ENCODE data around the gene CREB3L1. TPM values are rescaled to one million over a fixed set of nuclear protein-coding genes. Genes with fewer than 3 reads are reported as not detected.

Gene CREB3L1
- polyA plus RNA-seq, 1 experiment, result 24.2 TPM

DNA sequence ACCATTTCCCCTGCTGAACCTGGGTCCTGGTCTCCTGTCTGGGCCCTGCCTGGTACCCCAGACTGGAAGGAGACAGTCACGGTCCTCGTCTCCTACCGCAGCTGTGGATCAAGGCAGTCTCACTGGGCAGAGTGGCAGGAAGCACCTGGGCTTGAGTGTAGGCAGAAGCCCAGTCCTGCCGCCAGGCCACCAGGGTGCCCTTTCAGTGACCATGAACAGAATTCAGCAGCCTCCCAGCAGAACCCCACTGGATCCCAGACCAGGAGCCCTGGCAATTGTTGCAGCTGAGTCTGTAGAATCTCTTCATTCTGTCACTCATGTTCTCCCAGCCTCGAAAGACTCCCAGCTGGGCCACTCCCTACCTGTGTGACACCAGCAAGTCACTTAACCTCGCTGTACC, 25.5 kb upstream of the CREB3L1 start:
- ChIA-PET POLR2A (interaction anchor here (0.8 kb wide), 1 partner anchor 13 kb away, joined by 3 read pairs; no protein-coding TSS in a partner anchor), CTCF (no interaction called here)
- Histone ChIP-seq H3K4me3 (ENCODE audit: low read depth, low read length) (no peak overlapping the region), H3K27me3 (ENCODE audit: control insufficient read depth, insufficient read depth, low read length) (no peaks in the 10 kb centered on the region), H3K27ac (ENCODE audit: low read depth, low read length) (no peak overlapping the region), H3K9me3 (ENCODE audit: control insufficient read depth, insufficient read depth, low read length) (no peaks in the 10 kb centered on the region; the same call in 1 of the 2 replicates)
- TF ChIP-seq, protein P1, sequence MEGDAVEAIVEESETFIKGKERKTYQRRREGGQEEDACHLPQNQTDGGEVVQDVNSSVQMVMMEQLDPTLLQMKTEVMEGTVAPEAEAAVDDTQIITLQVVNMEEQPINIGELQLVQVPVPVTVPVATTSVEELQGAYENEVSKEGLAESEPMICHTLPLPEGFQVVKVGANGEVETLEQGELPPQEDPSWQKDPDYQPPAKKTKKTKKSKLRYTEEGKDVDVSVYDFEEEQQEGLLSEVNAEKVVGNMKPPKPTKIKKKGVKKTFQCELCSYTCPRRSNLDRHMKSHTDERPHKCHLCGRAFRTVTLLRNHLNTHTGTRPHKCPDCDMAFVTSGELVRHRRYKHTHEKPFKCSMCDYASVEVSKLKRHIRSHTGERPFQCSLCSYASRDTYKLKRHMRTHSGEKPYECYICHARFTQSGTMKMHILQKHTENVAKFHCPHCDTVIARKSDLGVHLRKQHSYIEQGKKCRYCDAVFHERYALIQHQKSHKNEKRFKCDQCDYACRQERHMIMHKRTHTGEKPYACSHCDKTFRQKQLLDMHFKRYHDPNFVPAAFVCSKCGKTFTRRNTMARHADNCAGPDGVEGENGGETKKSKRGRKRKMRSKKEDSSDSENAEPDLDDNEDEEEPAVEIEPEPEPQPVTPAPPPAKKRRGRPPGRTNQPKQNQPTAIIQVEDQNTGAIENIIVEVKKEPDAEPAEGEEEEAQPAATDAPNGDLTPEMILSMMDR (IDR thresholded peaks at IDR 0.05; ENCODE audit: low read depth, low read length), result no peak
- DNase-seq (ENCODE audit: low read depth, low spot score), result no peak

DNA sequence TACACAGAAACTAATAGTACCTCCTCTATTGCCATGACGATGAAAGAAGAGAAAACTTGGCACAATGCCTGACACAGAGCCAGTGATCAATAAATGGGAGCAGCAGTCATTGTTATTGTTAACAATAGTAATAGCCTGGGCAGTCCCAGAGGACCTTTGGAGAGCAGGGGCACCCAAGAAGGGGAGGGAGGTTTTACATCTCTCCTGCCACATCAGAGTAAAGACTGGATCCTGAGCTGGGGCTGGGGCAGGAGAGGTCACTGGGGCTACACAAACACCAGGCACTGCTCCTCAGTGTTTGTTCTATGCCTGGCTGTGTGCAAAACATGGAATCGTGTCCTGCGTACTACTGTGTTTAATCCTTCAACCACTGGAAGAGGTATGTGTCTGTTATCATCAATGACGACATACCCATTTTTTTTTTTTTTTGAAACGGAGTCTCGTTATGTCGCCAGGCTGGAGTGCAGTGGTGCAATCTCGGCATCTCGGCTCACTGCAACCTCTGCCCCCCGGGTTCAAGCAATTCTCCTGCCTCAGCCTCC, 25.0 kb upstream of the CREB3L1 start:
- H3K27ac ChIP-seq (ENCODE audit: low read depth, low read length), result no peak overlapping the region
- H3K9me3 ChIP-seq (ENCODE audit: control insufficient read depth, insufficient read depth, low read length), result no peaks in the 10 kb centered on the region; the same call in 1 of the 2 replicates
- TF ChIP-seq, protein P1 (IDR thresholded peaks at IDR 0.05; ENCODE audit: low read depth, low read length), result no peak
- no peaks in the 10 kb centered on the region for H3K27me3 ChIP-seq (ENCODE audit: control insufficient read depth, insufficient read depth, low read length)
- no peak overlapping the region for H3K4me3 ChIP-seq (ENCODE audit: low read depth, low read length)
- DNase-seq (ENCODE audit: low read depth, low spot score), result no peak
- ChIA-PET CTCF (interaction anchor here (0.7 kb wide), 2 partner anchors 25 to 26 kb away, joined by 3 read pairs; no protein-coding TSS in a partner anchor), POLR2A (interaction anchor here (0.7 to 0.8 kb wide), 2 partner anchors 13 to 43 kb away, joined by 3 to 5 read pairs; no protein-coding TSS in a partner anchor)

DNA sequence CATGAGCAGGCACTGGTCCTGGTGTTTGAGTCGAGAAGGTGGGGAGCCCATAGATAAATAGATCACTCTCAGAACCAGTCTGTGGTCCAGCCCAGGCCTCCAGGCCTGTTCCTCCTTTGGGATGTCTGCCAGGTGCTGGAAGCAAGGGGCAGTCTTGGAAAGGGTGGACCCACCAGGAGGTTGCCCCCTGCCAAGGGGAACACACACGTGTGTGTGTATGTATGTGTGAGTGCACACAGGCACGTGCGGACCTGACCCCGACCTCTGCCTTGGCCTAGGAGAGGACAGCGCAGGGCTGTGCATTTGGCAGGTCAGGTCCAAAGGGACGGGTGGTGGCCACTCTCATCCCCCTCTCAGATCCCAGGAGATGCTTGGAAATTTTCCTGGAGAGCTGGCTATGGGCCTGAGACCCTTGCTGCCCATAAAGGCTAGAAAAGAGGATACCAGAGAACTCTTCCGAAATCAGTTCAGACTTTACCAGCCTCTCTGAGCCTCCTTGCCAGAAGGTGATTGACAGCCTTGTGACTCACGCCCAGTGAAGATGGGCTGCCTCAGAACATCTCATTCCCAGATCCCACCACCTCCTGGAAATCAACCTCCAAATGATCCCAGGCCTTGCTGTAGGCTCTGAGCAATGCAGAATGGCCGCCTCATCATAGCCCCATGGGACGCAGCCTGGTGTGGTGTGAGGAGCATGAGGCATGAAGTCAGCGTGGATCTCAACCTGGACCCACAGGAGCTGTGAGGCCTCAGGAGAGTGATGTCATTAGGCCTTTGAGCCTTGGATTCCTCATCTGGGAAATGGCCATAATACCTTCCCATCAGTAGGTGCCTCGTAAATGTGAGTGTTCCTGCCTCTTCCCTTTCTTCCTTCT, 24.0 kb upstream of the CREB3L1 start:
- ChIA-PET CTCF (interaction anchor here (0.6 to 0.9 kb wide), 3 partner anchors 11 to 24 kb away, joined by 3 read pairs; no protein-coding TSS in a partner anchor), POLR2A (interaction anchor here (0.7 kb wide), 1 partner anchor 42 kb away, joined by 5 read pairs; no protein-coding TSS in a partner anchor)
- Histone ChIP-seq H3K4me3 (ENCODE audit: low read depth, low read length) (no peak overlapping the region), H3K9me3 (ENCODE audit: control insufficient read depth, insufficient read depth, low read length) (no peaks in the 10 kb centered on the region), H3K27ac (ENCODE audit: low read depth, low read length) (no peak overlapping the region), H3K27me3 (ENCODE audit: control insufficient read depth, insufficient read depth, low read length) (no peaks in the 10 kb centered on the region)
- TF ChIP-seq, protein P1 (IDR thresholded peaks at IDR 0.05; ENCODE audit: low read depth, low read length), result no peak
- no peak for DNase-seq (ENCODE audit: low read depth, low spot score)

DNA sequence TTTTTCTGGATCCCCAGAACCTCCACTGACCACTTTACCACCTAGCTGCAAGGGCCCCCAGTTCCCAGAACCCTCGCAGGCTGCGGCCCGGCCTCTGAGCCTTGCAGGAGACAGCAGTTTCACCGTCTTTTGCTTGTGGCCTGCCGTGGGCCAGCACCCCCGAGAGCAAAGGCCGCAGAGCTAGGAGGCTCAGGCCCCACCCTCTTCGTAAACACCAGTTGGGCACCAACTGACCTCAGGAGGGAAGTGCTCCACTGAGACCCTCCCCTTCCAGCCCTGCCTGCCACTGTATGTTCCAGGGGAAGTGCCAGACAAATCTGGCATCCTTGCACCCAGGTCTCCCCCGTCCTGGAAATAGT, 23.4 kb upstream of the CREB3L1 start:
- CTCF ChIA-PET, result interaction anchor here (0.6 to 0.9 kb wide), 2 partner anchors 12 to 15 kb away, joined by 3 read pairs; no protein-coding TSS in a partner anchor
- TF ChIP-seq, protein P1 (IDR thresholded peaks at IDR 0.05; ENCODE audit: low read depth, low read length), result no peak
- H3K9me3 ChIP-seq (ENCODE audit: control insufficient read depth, insufficient read depth, low read length), result no peaks in the 10 kb centered on the region
- no peak overlapping the region for H3K4me3 ChIP-seq (ENCODE audit: low read depth, low read length)
- no peak for DNase-seq (ENCODE audit: low read depth, low spot score)
- POLR2A ChIA-PET, result no interaction called here
- H3K27ac ChIP-seq (ENCODE audit: low read depth, low read length), result no peak overlapping the region
- H3K27me3 ChIP-seq (ENCODE audit: control insufficient read depth, insufficient read depth, low read length), result no peaks in the 10 kb centered on the region
